Fibroblast of pulmonary artery (primary cell): ENCODE results near the gene TMEM229A.
"Not testable (repeated sequence)": the region's sequence is repeated elsewhere in the genome, so short reads cannot be mapped to it uniquely, and the experiment has no call there.

Experiments
- DNase-seq: peaks from one replicate; pipeline ENCODE4 v3.0.0-alpha.2; 2010; ENCODE audit warnings: low read depth
- H3K4me3 ChIP-seq: replicated peaks from 2 replicates; pipeline ENCODE4 v1.5.1; 2011; ENCODE audit warnings: low read depth, mild to moderate bottlenecking, control low read depth, low read length, moderate library complexity
- CTCF ChIP-seq: IDR thresholded peaks from 2 replicates; pipeline ENCODE4 v1.5.1; 2011; ENCODE audit warnings: mild to moderate bottlenecking, control low read depth, low read length, inconsistent platforms; ENCODE audit errors: missing control alignments

Gene TMEM229A

GRCh38 chr7:124032369-124033094 lies at the start of gene TMEM229A:
Gene TMEM229A, minus strand, starts transcription at chr7:124033067. Its CDS starts 64 bp downstream, at chr7:124033003.
- DNase-seq = peak; percentile 52

GRCh38 chr7:124082234-124082633 lies 49.4 kb upstream of the TMEM229A start:
- not testable (repeated sequence) for DNase-seq, H3K4me3 ChIP-seq

More at GRCh38 chr7:124032369-124033094, at the start of gene TMEM229A:
- TF ChIP-seq CTCF = no peak
- H3K4me3 ChIP-seq = peak within 1 kb of the TSS; percentile 56

- DNase-seq = no peak
- no peak overlapping the region for H3K4me3 ChIP-seq
- no peak for TF ChIP-seq CTCF
Measured at GRCh38 chr7:124077546-124077945, 44.7 kb upstream of the TMEM229A start.

- TF ChIP-seq CTCF = no peak
- no peak overlapping the region for H3K4me3 ChIP-seq
- no peak for DNase-seq
Measured at GRCh38 chr7:124076841-124077240, 44.0 kb upstream of the TMEM229A start.

- H3K4me3 ChIP-seq = no peak overlapping the region
- TF ChIP-seq CTCF = no peak
- DNase-seq = peak; percentile 14
Measured at GRCh38 chr7:124074007-124074406, 41.1 kb upstream of the TMEM229A start.

GRCh38 chr7:124073310-124073645 lies 40.4 kb upstream of the TMEM229A start:
- no peak overlapping the region for H3K4me3 ChIP-seq
- TF ChIP-seq CTCF = no peak
- DNase-seq = no peak

- no peak for TF ChIP-seq CTCF
- H3K4me3 ChIP-seq = no peak overlapping the region
- peak; percentile 87 for DNase-seq
Measured at GRCh38 chr7:124072603-124073309, 39.9 kb upstream of the TMEM229A start.
